ENCODE measurements around the gene GSG1L. TPM values are rescaled to one million over a fixed set of nuclear protein-coding genes. Genes with fewer than 3 reads are reported as not detected.

GSG1L gene
- total and polyA plus RNA-seq, 5 experiments from 2014 or later, result not detected

- Mint-ChIP-seq H3K27ac (peak overlapping the region in 1 of 10 donors; percentile 8), H3K4me1 (peaks cover 0 to 7% (median 6%) of the 10 kb centered on the region in 4 donors), H3K9me3 (no peaks in the 10 kb centered on the region), H3K4me3 (no peak overlapping the region), H3K27me3 (peaks cover 31 to 76% (median 57%) of the 10 kb centered on the region in 5 donors), H3K36me3 (peaks cover 0 to 3% (median 0%) of the 10 kb centered on the region in 3 donors)
- DNase-seq (no peak), ATAC-seq (no peak)
- POLR2A ChIA-PET, result no interaction called here
Measured at GRCh38 chr16:28057949-28058348, 5.6 kb downstream of the GSG1L start.

- Mint-ChIP-seq H3K27ac (peak overlapping the region in 1 of 10 donors; percentile 26), H3K27me3 (peaks cover 15 to 39% (median 32%) of the 10 kb centered on the region in 5 donors), H3K9me3 (peaks cover 0 to 7% (median 4%) of the 10 kb centered on the region in 9 donors), H3K4me3 (no peak overlapping the region), H3K36me3 (peaks cover 0 to 6% (median 2%) of the 10 kb centered on the region in 3 donors), H3K4me1 (peaks cover 0 to 4% (median 0%) of the 10 kb centered on the region in 4 donors)
- POLR2A ChIA-PET, result no interaction called here
- DNase-seq, result no peak
- ATAC-seq, result no peak
Measured at GRCh38 chr16:28053461-28053860, 10.1 kb downstream of the GSG1L start.

GRCh38 chr16:28052274-28053128 is 11.0 kb downstream of the GSG1L start:
- no peak for DNase-seq
- Mint-ChIP-seq H3K36me3 (peaks cover 0 to 8% (median 3%) of the 10 kb centered on the region in 3 donors), H3K4me1 (peaks cover 0 to 4% (median 0%) of the 10 kb centered on the region in 4 donors), H3K9me3 (peaks cover 0 to 13% (median 6%) of the 10 kb centered on the region in 9 donors), H3K4me3 (no peak overlapping the region), H3K27me3 (peaks cover 15 to 30% (median 27%) of the 10 kb centered on the region in 5 donors), H3K27ac (peak overlapping the region in 1 of 10 donors; percentile 33)
- POLR2A ChIA-PET, result no interaction called here
- no peak for ATAC-seq

- POLR2A ChIA-PET, result no interaction called here
- Mint-ChIP-seq H3K9me3 (peaks cover 0 to 23% (median 10%) of the 10 kb centered on the region in 9 donors), H3K4me1 (peaks cover 0 to 4% (median 0%) of the 10 kb centered on the region in 4 donors), H3K4me3 (no peak overlapping the region), H3K27ac (no peak overlapping the region), H3K27me3 (peaks cover 16 to 27% (median 20%) of the 10 kb centered on the region in 5 donors), H3K36me3 (peaks cover 0 to 18% (median 5%) of the 10 kb centered on the region in 3 donors)
- ATAC-seq (no peak), DNase-seq (no peak)
Measured at GRCh38 chr16:28051486-28051885, 12.0 kb downstream of the GSG1L start.

DNA sequence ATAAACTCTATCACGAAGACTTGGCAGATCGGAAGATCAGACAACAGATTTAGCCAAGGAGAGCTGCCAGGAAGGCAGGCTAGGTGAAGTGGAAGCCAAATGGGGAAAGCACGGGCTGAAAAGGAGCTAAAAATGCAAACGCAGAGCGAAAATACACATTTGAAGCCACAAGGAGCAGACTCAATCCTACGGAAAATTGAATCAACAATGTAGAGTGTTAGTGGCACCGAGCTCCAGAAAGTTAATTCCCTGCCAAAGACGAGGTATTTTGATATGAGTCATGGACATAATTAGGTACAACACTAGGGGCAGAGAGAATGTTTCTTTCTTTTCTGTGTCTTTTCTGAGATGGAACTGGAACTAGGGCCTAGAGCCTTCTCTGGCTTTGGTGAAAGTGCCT is 20.7 kb downstream of the GSG1L start:
- POLR2A ChIA-PET, result no interaction called here
- Mint-ChIP-seq H3K27me3 (peaks cover 2 to 40% (median 18%) of the 10 kb centered on the region in 5 donors), H3K4me1 (no peaks in the 10 kb centered on the region), H3K27ac (no peak overlapping the region), H3K9me3 (peaks cover 0 to 18% (median 9%) of the 10 kb centered on the region in 9 donors), H3K4me3 (no peak overlapping the region), H3K36me3 (peaks cover 0 to 18% (median 3%) of the 10 kb centered on the region in 3 donors)
- DNase-seq (no peak), ATAC-seq (no peak)

- Mint-ChIP-seq H3K27ac (no peak overlapping the region), H3K36me3 (peaks cover 0 to 7% (median 0%) of the 10 kb centered on the region in 3 donors), H3K9me3 (peaks cover 0 to 6% (median 1%) of the 10 kb centered on the region in 9 donors), H3K4me1 (no peaks in the 10 kb centered on the region), H3K27me3 (peaks cover 10 to 46% (median 19%) of the 10 kb centered on the region in 5 donors), H3K4me3 (no peak overlapping the region)
- ATAC-seq, result no peak
- no peak for DNase-seq
- POLR2A ChIA-PET, result no interaction called here
Measured at GRCh38 chr16:28041615-28042014, 21.9 kb downstream of the GSG1L start.

DNA sequence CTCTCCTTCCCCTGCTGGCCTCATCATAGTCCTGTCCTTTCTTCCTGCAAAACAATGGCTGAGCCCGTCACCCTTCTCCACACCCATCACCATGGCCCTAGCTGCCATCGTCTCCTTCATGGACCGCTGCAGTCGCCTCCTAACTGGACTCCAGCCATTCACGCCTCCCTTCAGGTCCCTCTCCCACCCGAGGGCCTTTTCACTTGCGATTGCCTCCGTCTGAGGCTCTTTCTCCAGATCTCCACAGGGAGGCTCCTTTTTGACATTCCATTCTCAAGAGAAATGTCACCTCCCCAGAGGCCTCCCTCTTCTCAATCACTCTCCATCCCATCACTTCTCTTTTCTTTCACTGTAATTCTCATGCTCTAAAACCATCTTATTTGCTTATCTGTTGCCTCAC is 23.5 kb downstream of the GSG1L start:
- POLR2A ChIA-PET, result no interaction called here
- DNase-seq (no peak), ATAC-seq (no peak)
- Mint-ChIP-seq H3K4me1 (no peaks in the 10 kb centered on the region), H3K9me3 (peaks cover 0 to 3% (median 0%) of the 10 kb centered on the region in 9 donors), H3K36me3 (peaks cover 0 to 4% (median 0%) of the 10 kb centered on the region in 3 donors), H3K27ac (no peak overlapping the region), H3K27me3 (peaks cover 10 to 44% (median 19%) of the 10 kb centered on the region in 5 donors), H3K4me3 (no peak overlapping the region)

DNA sequence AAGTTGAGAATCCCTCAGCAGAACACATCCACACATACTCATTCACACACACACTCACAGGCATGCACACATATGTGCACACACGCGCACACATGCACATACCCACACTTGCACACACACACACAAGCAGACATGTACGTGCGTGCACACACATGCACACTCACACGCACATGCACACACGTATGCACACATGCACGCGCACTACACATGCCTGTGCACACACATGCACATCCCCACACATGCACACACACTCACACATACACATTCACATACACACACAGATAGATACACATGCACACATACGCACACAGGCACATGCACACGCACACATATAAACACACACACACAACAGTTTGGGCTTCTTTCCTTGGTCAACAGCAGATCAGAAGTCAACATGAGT is 24.0 kb downstream of the GSG1L start:
- no peak overlapping the region for H3K27ac Mint-ChIP-seq
- peaks cover 11 to 38% (median 17%) of the 10 kb centered on the region in 5 donors for H3K27me3 Mint-ChIP-seq
- no peaks in the 10 kb centered on the region for H3K36me3 Mint-ChIP-seq
- H3K4me3 Mint-ChIP-seq, result no peak overlapping the region
- POLR2A ChIA-PET, result no interaction called here
- no peak for DNase-seq
- no peak for ATAC-seq
- no peaks in the 10 kb centered on the region for H3K4me1 Mint-ChIP-seq
- H3K9me3 Mint-ChIP-seq, result peaks cover 0 to 2% (median 0%) of the 10 kb centered on the region in 9 donors

- Mint-ChIP-seq H3K36me3 (no peaks in the 10 kb centered on the region), H3K4me1 (no peaks in the 10 kb centered on the region), H3K27ac (no peak overlapping the region), H3K4me3 (no peak overlapping the region), H3K9me3 (peaks cover 0 to 2% (median 0%) of the 10 kb centered on the region in 9 donors), H3K27me3 (peaks cover 10 to 36% (median 19%) of the 10 kb centered on the region in 5 donors)
- no peak for DNase-seq
- POLR2A ChIA-PET, result no interaction called here
- ATAC-seq, result no peak
Measured at GRCh38 chr16:28038409-28038808, 25.1 kb downstream of the GSG1L start.

DNA sequence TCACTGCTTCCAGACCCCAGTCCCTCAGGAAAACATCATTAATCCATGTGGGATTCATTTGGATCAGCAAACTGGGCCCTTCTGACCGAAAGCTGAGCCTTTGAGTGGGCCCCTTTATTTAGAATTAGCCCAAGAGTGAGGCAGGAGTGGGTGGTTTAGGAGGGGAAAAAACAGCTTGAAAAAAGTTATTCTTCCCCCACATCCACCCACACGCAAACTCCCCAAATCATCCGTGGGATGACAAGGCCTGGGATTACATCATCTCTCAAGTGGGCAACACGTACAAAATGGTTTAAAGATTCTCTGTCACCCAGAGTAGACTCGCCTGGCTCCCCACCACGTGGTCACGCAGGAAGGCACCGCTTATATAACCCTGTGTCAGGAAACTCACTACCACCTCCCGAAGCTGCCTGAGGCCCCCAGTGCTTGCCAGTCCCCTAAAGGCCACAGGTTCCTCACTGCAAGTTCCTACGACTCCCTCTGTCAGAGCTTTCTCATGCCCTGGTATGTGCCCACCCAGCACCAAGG is 27.6 kb downstream of the GSG1L start:
- Mint-ChIP-seq H3K36me3 (no peaks in the 10 kb centered on the region), H3K4me3 (no peak overlapping the region), H3K27me3 (peaks cover 10 to 24% (median 21%) of the 10 kb centered on the region in 5 donors), H3K27ac (no peak overlapping the region), H3K4me1 (no peaks in the 10 kb centered on the region), H3K9me3 (peaks cover 0 to 2% (median 0%) of the 10 kb centered on the region in 9 donors)
- no peak for ATAC-seq
- POLR2A ChIA-PET, result interaction anchor here (0.8 kb wide), 1 partner anchor 1893 kb away, joined by 3 read pairs; no protein-coding TSS in a partner anchor
- DNase-seq, result no peak

DNA sequence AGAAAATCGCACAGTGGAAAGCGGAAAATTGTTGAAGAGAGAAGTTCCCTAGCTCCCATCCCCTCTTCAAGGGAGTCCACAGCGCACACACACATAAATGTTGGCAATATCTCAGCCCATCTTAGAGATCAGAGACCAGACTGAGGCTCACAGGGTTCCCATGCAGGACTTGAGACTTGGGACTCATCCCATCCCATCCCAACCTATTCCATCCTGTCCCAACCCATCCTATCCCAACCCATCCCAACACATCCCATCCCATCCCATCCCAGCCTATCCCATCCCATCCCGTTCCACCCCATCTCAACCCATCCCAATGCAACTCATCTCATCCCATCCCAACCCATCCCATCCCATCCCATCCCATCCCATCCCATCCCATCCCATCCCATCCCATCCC is 29.6 kb downstream of the GSG1L start:
- no peak for ATAC-seq
- H3K27me3 Mint-ChIP-seq, result peaks cover 10 to 24% (median 21%) of the 10 kb centered on the region in 5 donors
- H3K9me3 Mint-ChIP-seq, result peaks cover 0 to 2% (median 0%) of the 10 kb centered on the region in 9 donors
- no peak for DNase-seq
- POLR2A ChIA-PET, result no interaction called here
- H3K27ac Mint-ChIP-seq, result no peak overlapping the region
- H3K4me3 Mint-ChIP-seq, result no peak overlapping the region
- no peaks in the 10 kb centered on the region for H3K4me1 Mint-ChIP-seq
- H3K36me3 Mint-ChIP-seq, result no peaks in the 10 kb centered on the region

- Mint-ChIP-seq H3K9me3 (no peaks in the 10 kb centered on the region), H3K4me1 (no peaks in the 10 kb centered on the region), H3K27ac (no peak overlapping the region), H3K27me3 (peaks cover 0 to 9% (median 5%) of the 10 kb centered on the region in 5 donors), H3K4me3 (no peak overlapping the region), H3K36me3 (no peaks in the 10 kb centered on the region)
- POLR2A ChIA-PET, result no interaction called here
- ATAC-seq (no peak), DNase-seq (no peak)
Measured at GRCh38 chr16:28029387-28030002, 34.0 kb downstream of the GSG1L start.

- H3K9me3 Mint-ChIP-seq, result peaks cover 0 to 6% (median 0%) of the 10 kb centered on the region in 9 donors
- POLR2A ChIA-PET, result no interaction called here
- H3K4me1 Mint-ChIP-seq, result no peaks in the 10 kb centered on the region
- DNase-seq (no peak), ATAC-seq (no peak)
- no peak overlapping the region for H3K4me3 Mint-ChIP-seq
- H3K36me3 Mint-ChIP-seq, result no peaks in the 10 kb centered on the region
- H3K27me3 Mint-ChIP-seq, result peaks cover 0 to 9% (median 0%) of the 10 kb centered on the region in 5 donors
- H3K27ac Mint-ChIP-seq, result peak overlapping the region in 1 of 10 donors; percentile 3
Measured at GRCh38 chr16:28027055-28027454, 36.5 kb downstream of the GSG1L start.
